Measurements from ENCODE around the gene MYRIP. TPM values are rescaled to one million over a fixed set of nuclear protein-coding genes. Genes with fewer than 3 reads are reported as not detected.

The MYRIP gene
- total and polyA plus RNA-seq, 10 of the 15 experiments (the other 5 are each of a cell fraction or from before 2014, with no cell fraction given) = 0.03 to 0.08 (median 0.04) TPM; not detected in 6

- no peak for TF ChIP-seq DPF2 (IDR thresholded peaks at IDR 0.05)
- no peak for TF ChIP-seq TCF3 (IDR thresholded peaks at IDR 0.05; ENCODE audit: borderline replicate concordance, insufficient read depth, low read depth, low read length)
- no peak for TF ChIP-seq CTCF (IDR thresholded peaks at IDR 0.05 in 2 of 3, conservative IDR thresholded peaks at IDR 0.05 in 1 of 3; ENCODE audit: control insufficient read depth in 2 of 3, extremely low read depth in 1 of 3, insufficient read depth in 1 of 3, low read depth in 3 of 3, low read length in 3 of 3)
- no peak for TF ChIP-seq ZBED1 (IDR thresholded peaks at IDR 0.05; ENCODE audit: borderline replicate concordance)
- no peak for TF ChIP-seq NFYA (IDR thresholded peaks at IDR 0.05; ENCODE audit: borderline replicate concordance, low read depth, low read length)
- TF ChIP-seq BHLHE40 (IDR thresholded peaks at IDR 0.05; ENCODE audit: borderline replicate concordance in 1 of 2, low read depth in 2 of 2, low read length in 1 of 2) = no peak
- TF ChIP-seq EZH2 (IDR thresholded peaks at IDR 0.05; ENCODE audit: borderline replicate concordance, control insufficient read depth, low read depth, low read length) = no peak
- no peak for TF ChIP-seq ZNF384 (IDR thresholded peaks at IDR 0.05; ENCODE audit: borderline replicate concordance, low read depth, low read length)
- TF ChIP-seq SREBF2 (IDR thresholded peaks at IDR 0.05; ENCODE audit: low read length) = no peak
- no peak for TF ChIP-seq NFYB (IDR thresholded peaks at IDR 0.05; ENCODE audit: insufficient read depth, low read depth, low read length)
- TF ChIP-seq ZNF207 (IDR thresholded peaks at IDR 0.05; ENCODE audit: borderline replicate concordance) = no peak
- TF ChIP-seq NR2C2 (IDR thresholded peaks at IDR 0.05; ENCODE audit: borderline replicate concordance, control insufficient read depth, insufficient read length, low read depth) = no peak
- TF ChIP-seq RFX5 (IDR thresholded peaks at IDR 0.05; ENCODE audit: low read depth, low read length) = no peak
- TF ChIP-seq SP1 (IDR thresholded peaks at IDR 0.05; ENCODE audit: low read depth, low read length) = no peak
- no peak for TF ChIP-seq HSF1 (IDR thresholded peaks at IDR 0.05; ENCODE audit: low read depth, low read length)
- no peak for TF ChIP-seq EP300 (IDR thresholded peaks at IDR 0.05; ENCODE audit: borderline replicate concordance in 1 of 2, control insufficient read depth in 1 of 2, low read depth in 2 of 2, low read length in 2 of 2)
- TF ChIP-seq IRF4 (IDR thresholded peaks at IDR 0.05; ENCODE audit: low read depth, low read length) = no peak
- no peak for TF ChIP-seq CBX3 (IDR thresholded peaks at IDR 0.05; ENCODE audit: borderline replicate concordance, low read depth)
- intact Hi-C loops (cut with micrococcal nuclease; ENCODE audit: unreplicated experiment) = no loop called here
- SMC1A ChIA-PET (ENCODE audit: uncharacterized antibody, unreplicated experiment) = no interaction called here
Observed at GRCh38 chr3:40162616-40163015, 353.2 kb downstream of the MYRIP start.

More at GRCh38 chr3:40162616-40163015, 353.2 kb downstream of the MYRIP start:
- Histone ChIP-seq H3K4me3 (no peak overlapping the region), H3K36me3 (ENCODE audit: control insufficient read depth in 2 of 2, insufficient read depth in 2 of 2, low read length in 1 of 2) (no peaks in the 10 kb centered on the region), H3K9me3 (replicated peaks; ENCODE audit: control insufficient read depth, insufficient read depth, low read length) (no peaks in the 10 kb centered on the region), H3K27me3 (replicated peaks in 1 of 2; ENCODE audit: control insufficient read depth in 2 of 2, insufficient read depth in 2 of 2, low read length in 1 of 2) (no peaks in the 10 kb centered on the region; a peak in 2 of 4 replicates), H3K79me2 (ENCODE audit: control insufficient read depth, insufficient read depth, low read length) (no peaks in the 10 kb centered on the region), H4K20me1 (ENCODE audit: control insufficient read depth, insufficient read depth) (no peaks in the 10 kb centered on the region), H3K27ac (ENCODE audit: control insufficient read depth, insufficient read depth) (no peak overlapping the region), H3K4me2 (ENCODE audit: control insufficient read depth, insufficient read depth) (no peak overlapping the region), H2AFZ (ENCODE audit: control insufficient read depth, low read depth, low read length) (no peak overlapping the region), H3K4me1 (ENCODE audit: control insufficient read depth, insufficient read depth, low read length) (no peaks in the 10 kb centered on the region), H3K9ac (ENCODE audit: control insufficient read depth, insufficient read depth, low read length) (no peak overlapping the region)
- ATAC-seq = no peak
- POLR2A ChIA-PET = no interaction called here
- in situ Hi-C loops (cut with MboI) = no loop called here
- no peak for FAIRE-seq
- no TSS peak for BruUV-seq (replicated peaks)
- CTCF ChIA-PET = no interaction called here
- RAD21 ChIA-PET (ENCODE audit: unreplicated experiment) = no interaction called here
- DNase-seq (ENCODE audit: low read depth, low spot score) = no peak

Measured in GM12878 (cell line).